ENCODE results near the gene GTPBP6.

GTPBP6 gene

GRCh38 chrX:350534-351323 lies 32.1 kb upstream of the GTPBP6 start (continued):
- no peak for TF ChIP-seq POU6F1 (CRISPR knock-in tag; IDR thresholded peaks at IDR 0.05; ENCODE audit: borderline replicate concordance, low read depth)
- no peak for TF ChIP-seq ZC3H10 (CRISPR knock-in tag; IDR thresholded peaks at IDR 0.05)

- TF ChIP-seq ARNTL (CRISPR knock-in tag; IDR thresholded peaks at IDR 0.05; ENCODE audit: borderline replicate concordance, low read depth) = no peak
- TF ChIP-seq TOX (CRISPR knock-in tag; IDR thresholded peaks at IDR 0.05; ENCODE audit: borderline replicate concordance) = no peak
- no peak for TF ChIP-seq ESRRG (CRISPR knock-in tag; IDR thresholded peaks at IDR 0.05)
- TF ChIP-seq RARB (CRISPR knock-in tag; IDR thresholded peaks at IDR 0.05) = no peak
- no peak for TF ChIP-seq ZNF8 (CRISPR knock-in tag; IDR thresholded peaks at IDR 0.05)
- TF ChIP-seq PPARA (CRISPR knock-in tag; IDR thresholded peaks at IDR 0.05; ENCODE audit: borderline replicate concordance) = no peak
- TF ChIP-seq ZNF70 (CRISPR knock-in tag; IDR thresholded peaks at IDR 0.05) = no peak
- no peak for TF ChIP-seq ISL1 (CRISPR knock-in tag; IDR thresholded peaks at IDR 0.05)
- no peak for ATAC-seq
These were observed 31.5 kb upstream of the GTPBP6 start for GRCh38 chrX:350148-350533.

DNA sequence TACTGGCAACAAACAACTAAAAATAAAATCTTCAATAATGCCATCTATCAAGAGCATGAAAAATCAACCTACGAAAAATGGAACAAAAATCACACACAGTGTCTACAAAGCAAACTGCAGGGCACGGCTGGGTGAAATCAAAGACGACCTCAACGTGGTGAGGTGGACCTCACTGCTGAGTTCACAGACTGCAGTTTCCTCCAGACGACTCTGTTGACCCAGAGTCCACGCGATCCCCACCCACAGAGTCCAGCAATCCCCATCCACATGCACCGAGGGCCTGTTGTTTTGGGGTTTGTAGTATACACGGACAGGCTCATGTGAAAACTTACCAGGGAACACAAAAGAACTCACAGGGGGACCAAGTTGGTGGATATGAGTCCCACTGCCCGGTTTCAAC lies 31.1 kb upstream of the GTPBP6 start:
- ATAC-seq = no peak
- TF ChIP-seq OSR1 (CRISPR knock-in tag; IDR thresholded peaks at IDR 0.05) (no peak), ZFP3 (CRISPR knock-in tag; IDR thresholded peaks at IDR 0.05) (no peak), ZFP30 (CRISPR knock-in tag; IDR thresholded peaks at IDR 0.05) (no peak), ISL1 (CRISPR knock-in tag; IDR thresholded peaks at IDR 0.05) (no peak), GLIS3 (CRISPR knock-in tag; IDR thresholded peaks at IDR 0.05) (no peak), ESRRG (CRISPR knock-in tag; IDR thresholded peaks at IDR 0.05) (no peak), BACH2 (CRISPR knock-in tag; IDR thresholded peaks at IDR 0.05; ENCODE audit: borderline replicate concordance) (no peak), CSDC2 (CRISPR knock-in tag; IDR thresholded peaks at IDR 0.05) (no peak), TCF4 (CRISPR knock-in tag; IDR thresholded peaks at IDR 0.05; ENCODE audit: borderline replicate concordance) (no peak), POU6F1 (CRISPR knock-in tag; IDR thresholded peaks at IDR 0.05; ENCODE audit: borderline replicate concordance, low read depth) (no peak), RARB (CRISPR knock-in tag; IDR thresholded peaks at IDR 0.05) (no peak), TOX (CRISPR knock-in tag; IDR thresholded peaks at IDR 0.05; ENCODE audit: borderline replicate concordance) (no peak), CREB5 (CRISPR knock-in tag; IDR thresholded peaks at IDR 0.05; ENCODE audit: low read depth) (no peak), PPARA (CRISPR knock-in tag; IDR thresholded peaks at IDR 0.05; ENCODE audit: borderline replicate concordance) (no peak), ZNF70 (CRISPR knock-in tag; IDR thresholded peaks at IDR 0.05) (no peak), ZNF8 (CRISPR knock-in tag; IDR thresholded peaks at IDR 0.05) (no peak), SNAI2 (CRISPR knock-in tag; IDR thresholded peaks at IDR 0.05) (no peak), ZC3H10 (CRISPR knock-in tag; IDR thresholded peaks at IDR 0.05) (no peak)
- TF ChIP-seq, protein P1, sequence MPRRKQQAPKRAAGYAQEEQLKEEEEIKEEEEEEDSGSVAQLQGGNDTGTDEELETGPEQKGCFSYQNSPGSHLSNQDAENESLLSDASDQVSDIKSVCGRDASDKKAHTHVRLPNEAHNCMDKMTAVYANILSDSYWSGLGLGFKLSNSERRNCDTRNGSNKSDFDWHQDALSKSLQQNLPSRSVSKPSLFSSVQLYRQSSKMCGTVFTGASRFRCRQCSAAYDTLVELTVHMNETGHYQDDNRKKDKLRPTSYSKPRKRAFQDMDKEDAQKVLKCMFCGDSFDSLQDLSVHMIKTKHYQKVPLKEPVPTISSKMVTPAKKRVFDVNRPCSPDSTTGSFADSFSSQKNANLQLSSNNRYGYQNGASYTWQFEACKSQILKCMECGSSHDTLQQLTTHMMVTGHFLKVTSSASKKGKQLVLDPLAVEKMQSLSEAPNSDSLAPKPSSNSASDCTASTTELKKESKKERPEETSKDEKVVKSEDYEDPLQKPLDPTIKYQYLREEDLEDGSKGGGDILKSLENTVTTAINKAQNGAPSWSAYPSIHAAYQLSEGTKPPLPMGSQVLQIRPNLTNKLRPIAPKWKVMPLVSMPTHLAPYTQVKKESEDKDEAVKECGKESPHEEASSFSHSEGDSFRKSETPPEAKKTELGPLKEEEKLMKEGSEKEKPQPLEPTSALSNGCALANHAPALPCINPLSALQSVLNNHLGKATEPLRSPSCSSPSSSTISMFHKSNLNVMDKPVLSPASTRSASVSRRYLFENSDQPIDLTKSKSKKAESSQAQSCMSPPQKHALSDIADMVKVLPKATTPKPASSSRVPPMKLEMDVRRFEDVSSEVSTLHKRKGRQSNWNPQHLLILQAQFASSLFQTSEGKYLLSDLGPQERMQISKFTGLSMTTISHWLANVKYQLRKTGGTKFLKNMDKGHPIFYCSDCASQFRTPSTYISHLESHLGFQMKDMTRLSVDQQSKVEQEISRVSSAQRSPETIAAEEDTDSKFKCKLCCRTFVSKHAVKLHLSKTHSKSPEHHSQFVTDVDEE (CRISPR knock-in tag; IDR thresholded peaks at IDR 0.05) = no peak
- TF ChIP-seq, protein P2, sequence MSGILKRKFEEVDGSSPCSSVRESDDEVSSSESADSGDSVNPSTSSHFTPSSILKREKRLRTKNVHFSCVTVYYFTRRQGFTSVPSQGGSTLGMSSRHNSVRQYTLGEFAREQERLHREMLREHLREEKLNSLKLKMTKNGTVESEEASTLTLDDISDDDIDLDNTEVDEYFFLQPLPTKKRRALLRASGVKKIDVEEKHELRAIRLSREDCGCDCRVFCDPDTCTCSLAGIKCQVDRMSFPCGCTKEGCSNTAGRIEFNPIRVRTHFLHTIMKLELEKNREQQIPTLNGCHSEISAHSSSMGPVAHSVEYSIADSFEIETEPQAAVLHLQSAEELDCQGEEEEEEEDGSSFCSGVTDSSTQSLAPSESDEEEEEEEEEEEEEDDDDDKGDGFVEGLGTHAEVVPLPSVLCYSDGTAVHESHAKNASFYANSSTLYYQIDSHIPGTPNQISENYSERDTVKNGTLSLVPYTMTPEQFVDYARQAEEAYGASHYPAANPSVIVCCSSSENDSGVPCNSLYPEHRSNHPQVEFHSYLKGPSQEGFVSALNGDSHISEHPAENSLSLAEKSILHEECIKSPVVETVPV (CRISPR knock-in tag; IDR thresholded peaks at IDR 0.05) = no peak

All from SK-N-SH treated with all-trans-retinoic acid at 6 μM for 48 hours (cell line).